ENCODE measurements around the gene PEAK1.
"Not testable (repeated sequence)": the region's sequence is repeated elsewhere in the genome, so short reads cannot be mapped to it uniquely, and the experiment has no call there.

The PEAK1 gene

GRCh38 chr15:77406846-77407245 lies 13.1 kb downstream of the PEAK1 start:
- no peak for DNase-seq (ENCODE audit: low read depth)
- H3K4me3 ChIP-seq (ENCODE audit: control insufficient read depth, low read depth, low read length): no peak overlapping the region
- TF ChIP-seq CTCF (conservative IDR thresholded peaks at IDR 0.05; ENCODE audit: control insufficient read depth, insufficient read depth, low read depth, low read length): no peak

- DNase-seq (ENCODE audit: low read depth); H3K4me3 ChIP-seq (ENCODE audit: control insufficient read depth, low read depth, low read length): not testable (repeated sequence)
Measured at GRCh38 chr15:77406173-77406759, 13.6 kb downstream of the PEAK1 start.

GRCh38 chr15:77402740-77403379 lies 17.0 kb downstream of the PEAK1 start:
- DNase-seq (ENCODE audit: low read depth): peak; percentile 77
- no peak overlapping the region for H3K4me3 ChIP-seq (ENCODE audit: control insufficient read depth, low read depth, low read length)
- TF ChIP-seq CTCF (conservative IDR thresholded peaks at IDR 0.05; ENCODE audit: control insufficient read depth, insufficient read depth, low read depth, low read length): no peak

GRCh38 chr15:77400258-77400657 lies 19.6 kb downstream of the PEAK1 start:
- TF ChIP-seq CTCF (conservative IDR thresholded peaks at IDR 0.05; ENCODE audit: control insufficient read depth, insufficient read depth, low read depth, low read length): no peak
- no peak for DNase-seq (ENCODE audit: low read depth)
- H3K4me3 ChIP-seq (ENCODE audit: control insufficient read depth, low read depth, low read length): no peak overlapping the region

GRCh38 chr15:77398927-77399326 lies 21.0 kb downstream of the PEAK1 start:
- no peak for DNase-seq (ENCODE audit: low read depth)
- TF ChIP-seq CTCF (conservative IDR thresholded peaks at IDR 0.05; ENCODE audit: control insufficient read depth, insufficient read depth, low read depth, low read length): no peak
- H3K4me3 ChIP-seq (ENCODE audit: control insufficient read depth, low read depth, low read length): no peak overlapping the region

- no peak for DNase-seq (ENCODE audit: low read depth)
Measured at GRCh38 chr15:77396692-77397091, 23.2 kb downstream of the PEAK1 start.

More at GRCh38 chr15:77396692-77397091, 23.2 kb downstream of the PEAK1 start:
- H3K4me3 ChIP-seq (ENCODE audit: control insufficient read depth, low read depth, low read length): no peak overlapping the region
- TF ChIP-seq CTCF (conservative IDR thresholded peaks at IDR 0.05; ENCODE audit: control insufficient read depth, insufficient read depth, low read depth, low read length): no peak
